Measurements from ENCODE around the gene CYP4X1.

DNA sequence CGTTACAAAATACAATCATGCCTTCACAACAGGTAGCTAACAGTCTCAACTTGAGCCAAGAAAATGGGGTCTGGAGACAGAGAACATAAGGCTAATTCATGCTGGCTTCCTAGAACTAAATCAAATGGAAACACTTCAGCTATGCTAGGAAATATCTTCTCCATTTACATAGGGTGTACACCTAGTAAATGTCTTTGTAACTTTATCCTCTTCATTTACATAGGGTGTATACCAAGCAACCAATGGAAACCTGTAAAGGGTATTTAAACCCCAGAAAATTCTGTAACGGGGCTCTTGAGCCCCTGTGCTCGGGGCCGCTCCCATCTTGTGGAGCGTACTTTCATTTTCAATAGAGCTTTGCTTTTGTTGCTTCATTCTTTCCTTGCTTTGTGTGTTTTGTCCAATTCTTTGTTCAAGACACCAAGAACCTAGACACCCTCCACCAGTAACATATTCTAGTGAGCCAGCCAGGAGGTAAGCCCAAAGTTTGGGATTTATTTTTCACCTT, 19.5 kb upstream of the CYP4X1 start:
- TF ChIP-seq POLR2A (IDR thresholded peaks at IDR 0.05) (no peak), POLR2AphosphoS5 (IDR thresholded peaks at IDR 0.05) (no peak)
